ENCODE data around the gene VIT.

GRCh38 chr2:36809069-36809445 lies 112.5 kb downstream of the VIT start:
- TF ChIP-seq CTCF (conservative IDR thresholded peaks at IDR 0.05 in 1 of 2, IDR thresholded peaks at IDR 0.05 in 1 of 2; ENCODE audit: extremely low read depth in 1 of 2, insufficient read depth in 1 of 2, low read depth in 1 of 2, low read length in 2 of 2) = no peak
- no peak for TF ChIP-seq EZH2 (IDR thresholded peaks at IDR 0.05; ENCODE audit: borderline replicate concordance, low read length)
